ACC112 (cell line): ENCODE measurements around the gene CCP110.

ENCODE experiments used
- H2AFZ ChIP-seq: fragments of 200-600 bp; sonication (generic); one replicate; pipeline ENCODE4 v1.6.0; 2017; ENCODE audit warnings: antibody characterized with exemption, low read length; ENCODE audit not compliant: unreplicated experiment
- H3K27ac ChIP-seq: fragments of 200-600 bp; sonication (generic); 2 replicates; pipeline ENCODE4 v1.5.1; 2014; ENCODE audit warnings: low read depth, mild to moderate bottlenecking, antibody characterized with exemption, low read length, moderate library complexity
- H3K27me3 ChIP-seq: fragments of 200-600 bp; sonication (generic); 2 replicates; pipeline ENCODE4 v1.6.1; 2014; ENCODE audit warnings: mild to moderate bottlenecking, antibody characterized with exemption, low read length, moderate library complexity, mixed read lengths; ENCODE audit not compliant: insufficient read depth
- H3K36me3 ChIP-seq: fragments of 200-600 bp; sonication (generic); 2 replicates; pipeline ENCODE4 v1.6.1; 2016; ENCODE audit warnings: mild to moderate bottlenecking, antibody characterized with exemption, low read length, moderate library complexity, mixed read lengths; ENCODE audit not compliant: insufficient read depth
- H3K4me1 ChIP-seq: fragments of 200-600 bp; sonication (generic); one replicate; pipeline ENCODE4 v1.6.1; 2016; ENCODE audit warnings: low read length, mixed read lengths; ENCODE audit not compliant: insufficient read depth, unreplicated experiment, control insufficient read depth
- H3K4me3 ChIP-seq: fragments of 200-600 bp; sonication (generic); 2 replicates; pipeline ENCODE4 v1.5.1; 2014; ENCODE audit warnings: mild to moderate bottlenecking, low read depth, low read length
- H3K79me2 ChIP-seq: fragments of 200-600 bp; sonication (generic); one replicate; pipeline ENCODE4 v1.6.0; 2016; ENCODE audit warnings: low read length; ENCODE audit not compliant: control insufficient read depth, unreplicated experiment, insufficient read depth

CCP110 gene

GRCh38 chr16:19555186-19555937, 31.6 kb downstream of the CCP110 start, which contains the start of gene VPS35L:
Gene VPS35L, plus strand, starts transcription at chr16:19555703. Its CDS starts 27 bp downstream, at chr16:19555730.
- Histone ChIP-seq H3K4me3 (peak within 1 kb of the TSS; percentile 87), H3K4me1 (peaks cover 3% of the 10 kb centered on the region), H2AFZ (peak within 1 kb of the TSS; percentile 98), H3K27ac (peak within 1 kb of the TSS; percentile 70), H3K27me3 (no peaks in the 10 kb centered on the region), H3K36me3 (peaks cover 17% of the 10 kb centered on the region), H3K79me2 (peaks cover 9% of the 10 kb centered on the region)

GRCh38 chr16:19555938-19556771, 32.4 kb downstream of the CCP110 start:
- Histone ChIP-seq H3K79me2 (peaks cover 12% of the 10 kb centered on the region), H3K27ac (peak overlapping the region; percentile 70), H2AFZ (peak overlapping the region; percentile 98), H3K27me3 (no peaks in the 10 kb centered on the region), H3K4me1 (peaks cover 3% of the 10 kb centered on the region), H3K36me3 (peaks cover 9% of the 10 kb centered on the region), H3K4me3 (peak overlapping the region; percentile 87)

GRCh38 chr16:19559242-19559910, 35.6 kb downstream of the CCP110 start:
- peaks cover 3% of the 10 kb centered on the region; the same call in 1 of the 2 replicates for H3K36me3 ChIP-seq
- H3K27ac ChIP-seq, result no peak overlapping the region
- H3K79me2 ChIP-seq, result peaks cover 12% of the 10 kb centered on the region
- H3K4me3 ChIP-seq, result no peak overlapping the region
- H3K27me3 ChIP-seq, result no peaks in the 10 kb centered on the region
- H3K4me1 ChIP-seq, result no peaks in the 10 kb centered on the region
- H2AFZ ChIP-seq, result no peak overlapping the region

GRCh38 chr16:19560078-19560477, 36.3 kb downstream of the CCP110 start:
- Histone ChIP-seq H3K4me1 (no peaks in the 10 kb centered on the region), H2AFZ (no peak overlapping the region), H3K36me3 (peaks cover 3% of the 10 kb centered on the region; the same call in 1 of the 2 replicates), H3K79me2 (peaks cover 12% of the 10 kb centered on the region), H3K27ac (no peak overlapping the region), H3K4me3 (no peak overlapping the region), H3K27me3 (no peaks in the 10 kb centered on the region)

- H3K79me2 ChIP-seq, result peaks cover 3% of the 10 kb centered on the region
- H3K4me1 ChIP-seq, result no peaks in the 10 kb centered on the region
- H3K36me3 ChIP-seq, result peaks cover 3% of the 10 kb centered on the region; the same call in 1 of the 2 replicates
- H2AFZ ChIP-seq, result no peak overlapping the region
- no peaks in the 10 kb centered on the region for H3K27me3 ChIP-seq
- no peak overlapping the region for H3K4me3 ChIP-seq
- H3K27ac ChIP-seq, result no peak overlapping the region
Measured at GRCh38 chr16:19563377-19563776, 39.6 kb downstream of the CCP110 start.

- no peaks in the 10 kb centered on the region for H3K27me3 ChIP-seq
- no peak overlapping the region for H3K4me3 ChIP-seq
- no peaks in the 10 kb centered on the region for H3K4me1 ChIP-seq
- no peak overlapping the region for H3K27ac ChIP-seq
- H3K36me3 ChIP-seq, result peaks cover 5% of the 10 kb centered on the region; the same call in 1 of the 2 replicates
- H3K79me2 ChIP-seq, result no peaks in the 10 kb centered on the region
- H2AFZ ChIP-seq, result no peak overlapping the region
Measured at GRCh38 chr16:19566362-19566761, 42.6 kb downstream of the CCP110 start.

GRCh38 chr16:19567560-19567959, 43.8 kb downstream of the CCP110 start:
- Histone ChIP-seq H3K27me3 (no peaks in the 10 kb centered on the region), H3K4me3 (no peak overlapping the region), H3K36me3 (peaks cover 5% of the 10 kb centered on the region; the same call in 1 of the 2 replicates), H3K4me1 (no peaks in the 10 kb centered on the region), H3K79me2 (no peaks in the 10 kb centered on the region), H2AFZ (no peak overlapping the region), H3K27ac (no peak overlapping the region)

- Histone ChIP-seq H3K27ac (no peak overlapping the region), H3K4me1 (no peaks in the 10 kb centered on the region), H3K36me3 (peaks cover 23% of the 10 kb centered on the region), H3K4me3 (no peak overlapping the region), H2AFZ (no peak overlapping the region), H3K79me2 (no peaks in the 10 kb centered on the region), H3K27me3 (no peaks in the 10 kb centered on the region)
Measured at GRCh38 chr16:19573997-19574396, 50.3 kb downstream of the CCP110 start.

GRCh38 chr16:19574615-19575014, 50.9 kb downstream of the CCP110 start:
- H3K36me3 ChIP-seq, result peaks cover 25% of the 10 kb centered on the region

GRCh38 chr16:19578378-19578971, 54.7 kb downstream of the CCP110 start:
- H3K36me3 ChIP-seq, result peaks cover 35% of the 10 kb centered on the region
- no peaks in the 10 kb centered on the region for H3K27me3 ChIP-seq
- H3K79me2 ChIP-seq, result no peaks in the 10 kb centered on the region
- no peak overlapping the region for H3K4me3 ChIP-seq
- no peaks in the 10 kb centered on the region for H3K4me1 ChIP-seq
- no peak overlapping the region for H2AFZ ChIP-seq
- H3K27ac ChIP-seq, result no peak overlapping the region

More at GRCh38 chr16:19574615-19575014, 50.9 kb downstream of the CCP110 start:
- no peaks in the 10 kb centered on the region for H3K79me2 ChIP-seq
- H3K4me1 ChIP-seq, result no peaks in the 10 kb centered on the region
- H2AFZ ChIP-seq, result no peak overlapping the region
- H3K27ac ChIP-seq, result no peak overlapping the region
- H3K27me3 ChIP-seq, result no peaks in the 10 kb centered on the region
- H3K4me3 ChIP-seq, result no peak overlapping the region
